K562 (cell line): ENCODE data around the gene CARMIL1. TPM values are rescaled to one million over a fixed set of nuclear protein-coding genes. Genes with fewer than 3 reads are reported as not detected.

Experiments
- ETV5 ChIP-seq: sonication (generic); formaldehyde crosslinking; IDR thresholded peaks from 2 replicates; pipeline ENCODE4 v1.4.0; 2020; ENCODE audit warnings: low read depth, mild to moderate bottlenecking, missing genetic modification reagents
- GABPB2 ChIP-seq: fragments of 250-450 bp; sonication (Bioruptor Pico); conservative IDR thresholded peaks from 2 replicates; pipeline ENCODE4 v1.5.1; 2021; ENCODE audit warnings: mild to moderate bottlenecking
- KLF16 ChIP-seq: IDR thresholded peaks from 2 replicates; pipeline ENCODE4 v1.6.1; 2016; ENCODE audit warnings: antibody characterized with exemption
- MTF1 ChIP-seq: fragments of 250-450 bp; sonication (Bioruptor Pico); IDR thresholded peaks from 2 replicates; pipeline ENCODE4 v1.9.0; 2021; ENCODE audit warnings: moderate library complexity, mild to moderate bottlenecking, inconsistent platforms, borderline replicate concordance
- SMARCE1 ChIP-seq: fragments of 450-650 bp; IDR thresholded peaks from 2 replicates; pipeline ENCODE4 v1.7.1; 2016; ENCODE audit warnings: mild to moderate bottlenecking
- ZBTB34 ChIP-seq: fragments of 250-450 bp; sonication (Bioruptor Pico); IDR thresholded peaks from 2 replicates; pipeline ENCODE4 v1.8.0; 2021; ENCODE audit warnings: mild to moderate bottlenecking, moderate library complexity
- ZEB2 ChIP-seq: fragments of 450-650 bp; IDR thresholded peaks from 2 replicates; pipeline ENCODE4 v1.6.1; 2016
- ZKSCAN1 ChIP-seq: fragments of 150-350 bp; IDR thresholded peaks from 2 replicates; pipeline ENCODE4 v1.6.1; 2016; ENCODE audit warnings: low read depth, low read length
- ZNF76 ChIP-seq: fragments of 250-450 bp; sonication (Bioruptor Pico); IDR thresholded peaks from 2 replicates; pipeline ENCODE4 v1.4.0; 2020; ENCODE audit warnings: mild to moderate bottlenecking, moderate library complexity, borderline replicate concordance
- polyA plus RNA-seq, 8 experiments: library from polyadenylated mRNA; depleted of rRNA in 4 of 8; stranded (reverse) in 5 of 8; unstranded in 3 of 8; fragments of >200 nt; fragmentation: Nextera tagmentation in 2 of 8; fragmentation: Illumina TruSeq in 1 of 8; extraction: Ambion mirVana in 2 of 8; extraction: Trizol in 1 of 8; gene quantifications; 2 replicates each; pipeline versions ENCODE4 v1.2.1 to v1.2.3, GENCODE V29; 2011 to 2014; ENCODE audit warnings: inconsistent platforms in 1 of 8, missing spikeins in 1 of 8
- total RNA-seq, 7 experiments: library from RNA; depleted of rRNA in 6 of 7; stranded (reverse); fragments of >200 nt in 6 of 7; fragmentation: Illumina TruSeq in 2 of 7; extraction: Trizol in 2 of 7; gene quantifications; 2 replicates each; pipeline versions ENCODE4 v1.2.1 to v1.2.3, GENCODE V29; 2011 to 2021; ENCODE audit warnings: low replicate concordance in 1 of 7
- TF ChIP-seq, protein P1 (sequence below): fragments of 250-450 bp; sonication (Bioruptor Pico); IDR thresholded peaks from 2 replicates; pipeline ENCODE4 v1.8.0; 2021; ENCODE audit warnings: moderate library complexity, mild to moderate bottlenecking, inconsistent platforms
- TF ChIP-seq, protein P2 (sequence below): sonication (generic); formaldehyde crosslinking; IDR thresholded peaks from 2 replicates; pipeline ENCODE4 v1.8.0; 2023; ENCODE audit warnings: mild to moderate bottlenecking, missing genetic modification reagents
- TF ChIP-seq, protein P3 (sequence below), 2 experiments: IDR thresholded peaks; 2 replicates each; pipeline ENCODE4 v1.6.1; 2012; ENCODE audit warnings: improper control_type of control experiment in 2 of 2, low read depth in 2 of 2, low read length in 2 of 2, borderline replicate concordance in 1 of 2
- TF ChIP-seq, protein P4 (sequence below): fragments of 250-450 bp; sonication (Bioruptor Pico); IDR thresholded peaks from 2 replicates; pipeline ENCODE4 v1.8.0; 2022; ENCODE audit warnings: moderate library complexity, mild to moderate bottlenecking, inconsistent platforms
- TF ChIP-seq, protein P5 (sequence below): fragments of 250-450 bp; sonication (Bioruptor Pico); IDR thresholded peaks from 2 replicates; pipeline ENCODE4 v1.5.0; 2021
- TF ChIP-seq, protein P6 (sequence below): sonication (generic); formaldehyde crosslinking; IDR thresholded peaks from 2 replicates; pipeline ENCODE4 v1.8.0; 2022; ENCODE audit warnings: mild to moderate bottlenecking, missing genetic modification reagents

CARMIL1 gene
- total and polyA plus RNA-seq, 9 of the 15 experiments (the other 6 are each of a cell fraction or from before 2014, with no cell fraction given) = 0.04 to 0.32 (median 0.10) TPM; not detected in 1

DNA sequence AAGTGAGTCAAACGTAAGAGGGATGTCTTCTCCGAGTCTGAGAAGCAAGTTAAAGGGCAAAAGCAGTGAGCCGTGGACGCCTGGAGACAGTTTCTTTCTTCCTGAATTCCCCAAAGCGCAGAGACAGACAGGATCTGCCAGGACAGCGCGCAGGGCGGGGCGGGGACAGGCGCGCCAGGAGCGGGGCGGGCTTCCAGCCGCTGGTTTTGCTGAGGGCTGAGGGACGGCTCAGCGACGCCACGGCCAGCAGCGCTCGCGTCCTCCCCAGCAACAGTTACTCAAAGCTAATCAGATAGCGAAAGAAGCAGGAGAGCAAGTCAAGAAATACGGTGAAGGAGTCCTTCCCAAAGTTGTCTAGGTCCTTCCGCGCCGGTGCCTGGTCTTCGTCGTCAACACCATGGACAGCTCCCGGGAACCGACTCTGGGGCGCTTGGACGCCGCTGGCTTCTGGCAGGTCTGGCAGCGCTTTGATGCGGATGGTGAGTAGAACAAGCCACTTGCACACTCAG, 372.9 kb downstream of the CARMIL1 start, which contains the start of gene SCGN (continued):
- TF ChIP-seq, protein P1, sequence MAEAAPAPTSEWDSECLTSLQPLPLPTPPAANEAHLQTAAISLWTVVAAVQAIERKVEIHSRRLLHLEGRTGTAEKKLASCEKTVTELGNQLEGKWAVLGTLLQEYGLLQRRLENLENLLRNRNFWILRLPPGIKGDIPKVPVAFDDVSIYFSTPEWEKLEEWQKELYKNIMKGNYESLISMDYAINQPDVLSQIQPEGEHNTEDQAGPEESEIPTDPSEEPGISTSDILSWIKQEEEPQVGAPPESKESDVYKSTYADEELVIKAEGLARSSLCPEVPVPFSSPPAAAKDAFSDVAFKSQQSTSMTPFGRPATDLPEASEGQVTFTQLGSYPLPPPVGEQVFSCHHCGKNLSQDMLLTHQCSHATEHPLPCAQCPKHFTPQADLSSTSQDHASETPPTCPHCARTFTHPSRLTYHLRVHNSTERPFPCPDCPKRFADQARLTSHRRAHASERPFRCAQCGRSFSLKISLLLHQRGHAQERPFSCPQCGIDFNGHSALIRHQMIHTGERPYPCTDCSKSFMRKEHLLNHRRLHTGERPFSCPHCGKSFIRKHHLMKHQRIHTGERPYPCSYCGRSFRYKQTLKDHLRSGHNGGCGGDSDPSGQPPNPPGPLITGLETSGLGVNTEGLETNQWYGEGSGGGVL (CRISPR knock-in tag) = no peak
- TF ChIP-seq, protein P2, sequence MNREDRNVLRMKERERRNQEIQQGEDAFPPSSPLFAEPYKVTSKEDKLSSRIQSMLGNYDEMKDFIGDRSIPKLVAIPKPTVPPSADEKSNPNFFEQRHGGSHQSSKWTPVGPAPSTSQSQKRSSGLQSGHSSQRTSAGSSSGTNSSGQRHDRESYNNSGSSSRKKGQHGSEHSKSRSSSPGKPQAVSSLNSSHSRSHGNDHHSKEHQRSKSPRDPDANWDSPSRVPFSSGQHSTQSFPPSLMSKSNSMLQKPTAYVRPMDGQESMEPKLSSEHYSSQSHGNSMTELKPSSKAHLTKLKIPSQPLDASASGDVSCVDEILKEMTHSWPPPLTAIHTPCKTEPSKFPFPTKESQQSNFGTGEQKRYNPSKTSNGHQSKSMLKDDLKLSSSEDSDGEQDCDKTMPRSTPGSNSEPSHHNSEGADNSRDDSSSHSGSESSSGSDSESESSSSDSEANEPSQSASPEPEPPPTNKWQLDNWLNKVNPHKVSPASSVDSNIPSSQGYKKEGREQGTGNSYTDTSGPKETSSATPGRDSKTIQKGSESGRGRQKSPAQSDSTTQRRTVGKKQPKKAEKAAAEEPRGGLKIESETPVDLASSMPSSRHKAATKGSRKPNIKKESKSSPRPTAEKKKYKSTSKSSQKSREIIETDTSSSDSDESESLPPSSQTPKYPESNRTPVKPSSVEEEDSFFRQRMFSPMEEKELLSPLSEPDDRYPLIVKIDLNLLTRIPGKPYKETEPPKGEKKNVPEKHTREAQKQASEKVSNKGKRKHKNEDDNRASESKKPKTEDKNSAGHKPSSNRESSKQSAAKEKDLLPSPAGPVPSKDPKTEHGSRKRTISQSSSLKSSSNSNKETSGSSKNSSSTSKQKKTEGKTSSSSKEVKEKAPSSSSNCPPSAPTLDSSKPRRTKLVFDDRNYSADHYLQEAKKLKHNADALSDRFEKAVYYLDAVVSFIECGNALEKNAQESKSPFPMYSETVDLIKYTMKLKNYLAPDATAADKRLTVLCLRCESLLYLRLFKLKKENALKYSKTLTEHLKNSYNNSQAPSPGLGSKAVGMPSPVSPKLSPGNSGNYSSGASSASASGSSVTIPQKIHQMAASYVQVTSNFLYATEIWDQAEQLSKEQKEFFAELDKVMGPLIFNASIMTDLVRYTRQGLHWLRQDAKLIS (CRISPR knock-in tag) = 0 out of 2 replicates have a peak, but pooled peaks have one; percentile 38
- no peak for TF ChIP-seq ZBTB34 (CRISPR knock-in tag)
- TF ChIP-seq, protein P3, sequence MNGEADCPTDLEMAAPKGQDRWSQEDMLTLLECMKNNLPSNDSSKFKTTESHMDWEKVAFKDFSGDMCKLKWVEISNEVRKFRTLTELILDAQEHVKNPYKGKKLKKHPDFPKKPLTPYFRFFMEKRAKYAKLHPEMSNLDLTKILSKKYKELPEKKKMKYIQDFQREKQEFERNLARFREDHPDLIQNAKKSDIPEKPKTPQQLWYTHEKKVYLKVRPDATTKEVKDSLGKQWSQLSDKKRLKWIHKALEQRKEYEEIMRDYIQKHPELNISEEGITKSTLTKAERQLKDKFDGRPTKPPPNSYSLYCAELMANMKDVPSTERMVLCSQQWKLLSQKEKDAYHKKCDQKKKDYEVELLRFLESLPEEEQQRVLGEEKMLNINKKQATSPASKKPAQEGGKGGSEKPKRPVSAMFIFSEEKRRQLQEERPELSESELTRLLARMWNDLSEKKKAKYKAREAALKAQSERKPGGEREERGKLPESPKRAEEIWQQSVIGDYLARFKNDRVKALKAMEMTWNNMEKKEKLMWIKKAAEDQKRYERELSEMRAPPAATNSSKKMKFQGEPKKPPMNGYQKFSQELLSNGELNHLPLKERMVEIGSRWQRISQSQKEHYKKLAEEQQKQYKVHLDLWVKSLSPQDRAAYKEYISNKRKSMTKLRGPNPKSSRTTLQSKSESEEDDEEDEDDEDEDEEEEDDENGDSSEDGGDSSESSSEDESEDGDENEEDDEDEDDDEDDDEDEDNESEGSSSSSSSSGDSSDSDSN (IDR thresholded peaks at IDR 0.05; ENCODE audit: borderline replicate concordance in 1 of 2, low read depth in 2 of 2, low read length in 2 of 2) = 0 out of 4 replicates have a peak, but pooled peaks of 1 of the 2 experiments have one; percentile 44
- no peak for TF ChIP-seq ZEB2
- TF ChIP-seq KLF16 = no peak
- no peak for TF ChIP-seq ETV5 (CRISPR knock-in tag)
- TF ChIP-seq MTF1 (CRISPR knock-in tag) = no peak
- TF ChIP-seq, protein P4, sequence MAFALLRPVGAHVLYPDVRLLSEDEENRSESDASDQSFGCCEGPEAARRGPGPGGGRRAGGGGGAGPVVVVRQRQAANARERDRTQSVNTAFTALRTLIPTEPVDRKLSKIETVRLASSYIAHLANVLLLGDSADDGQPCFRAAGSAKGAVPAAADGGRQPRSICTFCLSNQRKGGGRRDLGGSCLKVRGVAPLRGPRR (CRISPR knock-in tag) = no peak
- TF ChIP-seq SMARCE1 = no peak
- TF ChIP-seq, protein P5, sequence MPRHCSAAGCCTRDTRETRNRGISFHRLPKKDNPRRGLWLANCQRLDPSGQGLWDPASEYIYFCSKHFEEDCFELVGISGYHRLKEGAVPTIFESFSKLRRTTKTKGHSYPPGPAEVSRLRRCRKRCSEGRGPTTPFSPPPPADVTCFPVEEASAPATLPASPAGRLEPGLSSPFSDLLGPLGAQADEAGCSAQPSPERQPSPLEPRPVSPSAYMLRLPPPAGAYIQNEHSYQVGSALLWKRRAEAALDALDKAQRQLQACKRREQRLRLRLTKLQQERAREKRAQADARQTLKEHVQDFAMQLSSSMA = no peak
- no peak for TF ChIP-seq ZKSCAN1
- TF ChIP-seq ZNF76 = no peak
- TF ChIP-seq, protein P6, sequence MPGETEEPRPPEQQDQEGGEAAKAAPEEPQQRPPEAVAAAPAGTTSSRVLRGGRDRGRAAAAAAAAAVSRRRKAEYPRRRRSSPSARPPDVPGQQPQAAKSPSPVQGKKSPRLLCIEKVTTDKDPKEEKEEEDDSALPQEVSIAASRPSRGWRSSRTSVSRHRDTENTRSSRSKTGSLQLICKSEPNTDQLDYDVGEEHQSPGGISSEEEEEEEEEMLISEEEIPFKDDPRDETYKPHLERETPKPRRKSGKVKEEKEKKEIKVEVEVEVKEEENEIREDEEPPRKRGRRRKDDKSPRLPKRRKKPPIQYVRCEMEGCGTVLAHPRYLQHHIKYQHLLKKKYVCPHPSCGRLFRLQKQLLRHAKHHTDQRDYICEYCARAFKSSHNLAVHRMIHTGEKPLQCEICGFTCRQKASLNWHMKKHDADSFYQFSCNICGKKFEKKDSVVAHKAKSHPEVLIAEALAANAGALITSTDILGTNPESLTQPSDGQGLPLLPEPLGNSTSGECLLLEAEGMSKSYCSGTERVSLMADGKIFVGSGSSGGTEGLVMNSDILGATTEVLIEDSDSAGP (CRISPR knock-in tag) = no peak
- no peak for TF ChIP-seq GABPB2 (CRISPR knock-in tag)
